ENCODE measurements around the gene MYL7. TPM values are rescaled to one million over a fixed set of nuclear protein-coding genes. Genes with fewer than 3 reads are reported as not detected.
"Not testable (repeated sequence)": the region's sequence is repeated elsewhere in the genome, so short reads cannot be mapped to it uniquely, and the experiment has no call there.

The MYL7 gene
- 2,865 TPM for total RNA-seq
- long read RNA-seq, transcript MYL7-201 (7 exons, 612 nt): major isoform, 478 of 953 reads
- long read RNA-seq, transcript MYL7-207 (6 exons, 646 nt): minor isoform, 11 of 953 reads
- long read RNA-seq, transcript MYL7-209 (6 exons, 791 nt): minor isoform, 57 of 953 reads
- long read RNA-seq, partial matches to known transcripts: 155 of 953 reads
- long read RNA-seq, other reads (novel, unspliced or antisense): 245 of 953 reads

- peak; percentile 55 for DNase-seq
- intact Hi-C loops (cut with micrococcal nuclease): no loop called here
- ATAC-seq: peak; percentile 33
These were observed at the start of gene MYL7 for GRCh38 chr7:44141221-44141850. TSS of gene MYL7 (minus strand) at chr7:44141332. CDS start at chr7:44141305, 27 bp downstream.

GRCh38 chr7:44189993-44190872 lies 49.1 kb upstream of the MYL7 start:
- no peak for ATAC-seq
- intact Hi-C loops (cut with micrococcal nuclease): no loop called here

GRCh38 chr7:44189286-44189992 lies 48.3 kb upstream of the MYL7 start, which contains the start of gene GCK:
TSS of gene GCK (minus strand) at chr7:44189439. CDS start at chr7:44188953, 486 bp downstream.
- DNase-seq (no peak), ATAC-seq (no peak)
- intact Hi-C loops (cut with micrococcal nuclease): no loop called here

More at GRCh38 chr7:44189993-44190872, 49.1 kb upstream of the MYL7 start:
- no peak for DNase-seq

GRCh38 chr7:44188480-44189225 lies 47.5 kb upstream of the MYL7 start:
- intact Hi-C loops (cut with micrococcal nuclease): no loop called here
- no peak for DNase-seq
- ATAC-seq: no peak

GRCh38 chr7:44187636-44188416 lies 46.7 kb upstream of the MYL7 start:
- ATAC-seq: no peak
- no peak for DNase-seq
- intact Hi-C loops (cut with micrococcal nuclease): no loop called here

- DNase-seq: no peak
- no peak for ATAC-seq
- intact Hi-C loops (cut with micrococcal nuclease): no loop called here
These were observed 45.6 kb upstream of the MYL7 start for GRCh38 chr7:44186736-44187135.

GRCh38 chr7:44185729-44186128 lies 44.6 kb upstream of the MYL7 start:
- no peak for ATAC-seq
- no peak for DNase-seq
- intact Hi-C loops (cut with micrococcal nuclease): no loop called here

- ATAC-seq: no peak
- intact Hi-C loops (cut with micrococcal nuclease): no loop called here
- no peak for DNase-seq
These were observed 43.8 kb upstream of the MYL7 start for GRCh38 chr7:44184873-44185446.

GRCh38 chr7:44184206-44184872 lies 43.2 kb upstream of the MYL7 start:
- intact Hi-C loops (cut with micrococcal nuclease): no loop called here
- DNase-seq (no peak), ATAC-seq (no peak)

GRCh38 chr7:44183386-44183785 lies 42.3 kb upstream of the MYL7 start:
- no peak for DNase-seq
- ATAC-seq: no peak
- intact Hi-C loops (cut with micrococcal nuclease): no loop called here

- intact Hi-C loops (cut with micrococcal nuclease): no loop called here
- DNase-seq (no peak), ATAC-seq (no peak)
These were observed 41.7 kb upstream of the MYL7 start for GRCh38 chr7:44182827-44183226.

- no peak for DNase-seq
- intact Hi-C loops (cut with micrococcal nuclease): no loop called here
- ATAC-seq: no peak
These were observed 39.5 kb upstream of the MYL7 start for GRCh38 chr7:44180631-44181030.

GRCh38 chr7:44177570-44178131 lies 36.5 kb upstream of the MYL7 start:
- ATAC-seq (peak; percentile 88), DNase-seq (peak; percentile 34)
- intact Hi-C loops (cut with micrococcal nuclease): no loop called here

- no peak for ATAC-seq
These were observed 35.4 kb upstream of the MYL7 start for GRCh38 chr7:44176486-44176885.

GRCh38 chr7:44175730-44176129 lies 34.6 kb upstream of the MYL7 start:
- ATAC-seq: no peak
- intact Hi-C loops (cut with micrococcal nuclease): no loop called here
- no peak for DNase-seq

More at GRCh38 chr7:44176486-44176885, 35.4 kb upstream of the MYL7 start:
- intact Hi-C loops (cut with micrococcal nuclease): no loop called here
- no peak for DNase-seq

- intact Hi-C loops (cut with micrococcal nuclease); ATAC-seq; DNase-seq: not testable (repeated sequence)
These were observed 33.5 kb upstream of the MYL7 start for GRCh38 chr7:44174694-44174948.

All from left ventricle myocardium superior (tissue), 1 donor.